ENCODE results near the gene GRIN2C. TPM values are rescaled to one million over a fixed set of nuclear protein-coding genes. Genes with fewer than 3 reads are reported as not detected.

GRIN2C gene
- total and polyA plus RNA-seq, 2 donors from 2014 or later, result 0.15 to 0.31 TPM

DNA sequence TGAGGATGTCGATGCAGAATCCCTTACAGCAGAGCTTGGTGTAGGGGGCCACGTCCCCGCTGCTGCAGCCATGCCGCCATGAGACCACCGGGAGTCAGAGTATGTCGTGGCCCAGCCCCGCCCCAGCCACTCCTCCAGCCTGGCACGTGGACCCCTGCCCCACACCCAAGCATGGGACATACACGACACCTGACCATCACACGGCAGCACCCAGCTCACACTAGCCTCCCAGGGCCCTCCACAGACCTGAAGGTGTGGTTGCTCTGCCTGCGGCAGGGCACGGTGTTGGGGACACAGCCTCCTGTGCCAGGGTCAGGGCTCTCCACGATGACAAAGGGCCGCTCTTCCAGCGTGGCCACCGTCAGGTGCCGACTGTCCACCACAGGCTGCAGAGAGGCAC, 9.4 kb downstream of the GRIN2C start:
- Histone ChIP-seq H3K27me3 (ENCODE audit: control insufficient read depth, insufficient read depth, low read length) (peaks cover 5% of the 10 kb centered on the region), H3K4me1 (ENCODE audit: control insufficient read depth in 2 of 3, insufficient read depth in 2 of 3, low read depth in 1 of 3, low read length in 3 of 3) (no peaks in the 10 kb centered on the region), H3K9me3 (ENCODE audit: control insufficient read depth in 2 of 3, insufficient read depth in 1 of 3, low read length in 3 of 3) (no peaks in the 10 kb centered on the region), H3K36me3 (ENCODE audit: control insufficient read depth in 2 of 3, insufficient read depth in 3 of 3, low read length in 3 of 3) (no peaks in the 10 kb centered on the region), H3K4me3 (ENCODE audit: low read length in 3 of 3) (no peak overlapping the region), H3K27ac (ENCODE audit: low read depth in 2 of 2, low read length in 2 of 2) (no peak overlapping the region), H3K9ac (ENCODE audit: low read length in 3 of 3) (no peak overlapping the region)
- TF ChIP-seq, protein P1, sequence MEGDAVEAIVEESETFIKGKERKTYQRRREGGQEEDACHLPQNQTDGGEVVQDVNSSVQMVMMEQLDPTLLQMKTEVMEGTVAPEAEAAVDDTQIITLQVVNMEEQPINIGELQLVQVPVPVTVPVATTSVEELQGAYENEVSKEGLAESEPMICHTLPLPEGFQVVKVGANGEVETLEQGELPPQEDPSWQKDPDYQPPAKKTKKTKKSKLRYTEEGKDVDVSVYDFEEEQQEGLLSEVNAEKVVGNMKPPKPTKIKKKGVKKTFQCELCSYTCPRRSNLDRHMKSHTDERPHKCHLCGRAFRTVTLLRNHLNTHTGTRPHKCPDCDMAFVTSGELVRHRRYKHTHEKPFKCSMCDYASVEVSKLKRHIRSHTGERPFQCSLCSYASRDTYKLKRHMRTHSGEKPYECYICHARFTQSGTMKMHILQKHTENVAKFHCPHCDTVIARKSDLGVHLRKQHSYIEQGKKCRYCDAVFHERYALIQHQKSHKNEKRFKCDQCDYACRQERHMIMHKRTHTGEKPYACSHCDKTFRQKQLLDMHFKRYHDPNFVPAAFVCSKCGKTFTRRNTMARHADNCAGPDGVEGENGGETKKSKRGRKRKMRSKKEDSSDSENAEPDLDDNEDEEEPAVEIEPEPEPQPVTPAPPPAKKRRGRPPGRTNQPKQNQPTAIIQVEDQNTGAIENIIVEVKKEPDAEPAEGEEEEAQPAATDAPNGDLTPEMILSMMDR (IDR thresholded peaks at IDR 0.05; ENCODE audit: borderline replicate concordance, extremely low read depth, insufficient read depth), result no peak
- intact Hi-C loops (cut with DNase I), result no loop called here
- DNase-seq (no peak), FAIRE-seq (no peak)

DNA sequence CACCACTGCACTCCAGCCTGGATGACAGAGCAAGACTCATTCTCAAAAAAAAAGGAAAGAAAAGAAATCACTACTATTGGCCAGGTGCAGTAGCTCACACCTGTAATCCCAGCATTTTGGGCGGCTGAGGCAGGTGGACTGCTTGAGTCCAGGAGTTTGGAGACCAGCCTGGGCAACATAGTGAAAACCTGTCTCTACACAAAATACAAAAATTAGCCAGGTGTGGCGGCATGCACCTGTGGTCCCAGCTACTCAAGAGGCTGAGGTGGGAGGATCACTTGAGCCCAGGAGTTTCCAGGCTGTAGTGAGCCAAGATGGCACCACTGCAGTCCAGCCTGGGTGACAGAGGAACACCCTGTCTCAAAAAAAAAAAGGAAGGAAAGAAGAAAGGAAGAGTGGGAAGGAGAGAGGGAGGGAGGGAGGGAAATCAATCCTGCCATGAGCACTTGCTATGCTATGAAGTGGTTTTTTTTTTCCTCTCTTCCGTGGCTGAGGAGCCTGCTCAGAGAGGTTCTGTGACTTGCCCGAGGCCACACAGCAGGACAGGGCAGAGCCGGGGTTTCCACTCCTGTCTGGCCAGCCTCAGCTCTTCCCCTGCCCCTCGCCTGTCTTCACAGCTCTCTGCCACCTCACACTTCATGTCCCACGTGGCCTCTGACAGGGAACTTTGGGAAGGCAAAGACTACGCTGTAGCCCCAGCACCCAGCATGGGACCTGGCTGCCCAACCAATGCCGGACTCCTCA, 10.9 kb downstream of the GRIN2C start:
- FAIRE-seq (no peak), DNase-seq (no peak)
- intact Hi-C loops (cut with DNase I), result no loop called here
- H3K27me3 ChIP-seq (ENCODE audit: control insufficient read depth, insufficient read depth, low read length), result peaks cover 5% of the 10 kb centered on the region
- no peaks in the 10 kb centered on the region for H3K4me1 ChIP-seq (ENCODE audit: control insufficient read depth in 2 of 3, insufficient read depth in 2 of 3, low read depth in 1 of 3, low read length in 3 of 3)
- H3K4me3 ChIP-seq (ENCODE audit: low read length in 3 of 3), result no peak overlapping the region
- TF ChIP-seq, protein P1 (IDR thresholded peaks at IDR 0.05; ENCODE audit: borderline replicate concordance, extremely low read depth, insufficient read depth), result no peak
- no peaks in the 10 kb centered on the region for H3K36me3 ChIP-seq (ENCODE audit: control insufficient read depth in 2 of 3, insufficient read depth in 3 of 3, low read length in 3 of 3)
- no peak overlapping the region for H3K9ac ChIP-seq (ENCODE audit: low read length in 3 of 3)
- no peaks in the 10 kb centered on the region for H3K9me3 ChIP-seq (ENCODE audit: control insufficient read depth in 2 of 3, insufficient read depth in 1 of 3, low read length in 3 of 3)
- H3K27ac ChIP-seq (ENCODE audit: low read depth in 2 of 2, low read length in 2 of 2), result no peak overlapping the region

DNA sequence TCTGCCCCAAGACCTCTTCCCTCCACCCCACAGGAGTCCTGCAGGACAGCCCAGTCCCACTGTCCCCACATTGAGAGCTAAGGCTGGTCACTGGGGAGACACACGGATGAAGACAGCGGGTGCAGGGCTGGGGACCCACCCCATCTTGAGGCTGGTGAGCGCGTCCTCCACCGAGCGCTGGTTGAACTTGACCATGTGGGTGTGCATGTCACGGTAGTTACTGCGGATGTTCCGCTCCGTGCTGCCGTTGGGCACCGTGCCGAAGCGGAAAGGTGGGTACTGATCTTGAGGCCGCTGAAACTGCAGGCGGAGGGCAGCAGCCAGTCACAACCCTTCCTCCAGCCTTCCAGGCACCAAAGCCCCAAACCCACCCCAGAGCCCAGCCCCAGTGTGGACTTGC, 13.1 kb downstream of the GRIN2C start:
- Histone ChIP-seq H3K27me3 (ENCODE audit: control insufficient read depth, insufficient read depth, low read length) (peaks cover 5% of the 10 kb centered on the region), H3K9me3 (ENCODE audit: control insufficient read depth in 2 of 3, insufficient read depth in 1 of 3, low read length in 3 of 3) (no peaks in the 10 kb centered on the region), H3K4me3 (ENCODE audit: low read length in 3 of 3) (no peak overlapping the region), H3K9ac (ENCODE audit: low read length in 3 of 3) (no peak overlapping the region), H3K36me3 (ENCODE audit: control insufficient read depth in 2 of 3, insufficient read depth in 3 of 3, low read length in 3 of 3) (no peaks in the 10 kb centered on the region), H3K4me1 (ENCODE audit: control insufficient read depth in 2 of 3, insufficient read depth in 2 of 3, low read depth in 1 of 3, low read length in 3 of 3) (peaks cover 0 to 4% (median 0%) of the 10 kb centered on the region in 3 donors), H3K27ac (ENCODE audit: low read depth in 2 of 2, low read length in 2 of 2) (no peak overlapping the region)
- FAIRE-seq (no peak), DNase-seq (no peak)
- intact Hi-C loops (cut with DNase I), result no loop called here
- TF ChIP-seq, protein P1 (IDR thresholded peaks at IDR 0.05; ENCODE audit: borderline replicate concordance, extremely low read depth, insufficient read depth), result no peak

DNA sequence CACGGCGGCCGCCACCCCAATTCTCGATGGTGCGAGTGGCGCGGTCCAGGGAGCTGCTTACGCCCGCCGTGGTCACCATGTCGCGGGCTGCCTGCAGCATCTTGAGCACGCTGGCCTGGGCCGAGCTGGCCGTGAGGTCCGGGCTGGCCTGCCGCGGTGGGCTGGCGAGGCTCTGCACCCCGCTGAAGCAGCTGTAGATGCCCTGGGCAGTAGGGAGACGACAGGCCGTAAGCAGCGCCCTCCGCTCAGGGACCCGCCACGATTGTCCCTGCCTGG, 16.4 kb downstream of the GRIN2C start:
- peak in 1 of 5 donors; percentile 71 for DNase-seq
- H3K4me3 ChIP-seq (ENCODE audit: low read length in 3 of 3), result no peak overlapping the region
- TF ChIP-seq, protein P1 (IDR thresholded peaks at IDR 0.05; ENCODE audit: borderline replicate concordance, extremely low read depth, insufficient read depth), result no peak
- no peaks in the 10 kb centered on the region for H3K36me3 ChIP-seq (ENCODE audit: control insufficient read depth in 2 of 3, insufficient read depth in 3 of 3, low read length in 3 of 3)
- no peaks in the 10 kb centered on the region for H3K9me3 ChIP-seq (ENCODE audit: control insufficient read depth in 2 of 3, insufficient read depth in 1 of 3, low read length in 3 of 3)
- FAIRE-seq, result no peak
- H3K27ac ChIP-seq (ENCODE audit: low read depth in 2 of 2, low read length in 2 of 2), result no peak overlapping the region
- peaks cover 0 to 10% (median 0%) of the 10 kb centered on the region in 3 donors for H3K4me1 ChIP-seq (ENCODE audit: control insufficient read depth in 2 of 3, insufficient read depth in 2 of 3, low read depth in 1 of 3, low read length in 3 of 3)
- H3K27me3 ChIP-seq (ENCODE audit: control insufficient read depth, insufficient read depth, low read length), result no peaks in the 10 kb centered on the region
- intact Hi-C loops (cut with DNase I), result no loop called here
- no peak overlapping the region for H3K9ac ChIP-seq (ENCODE audit: low read length in 3 of 3)
